GM21528 (cell line): ENCODE measurements around the gene WIPF3.

Experiments
- ATAC-seq: cut with Tn5 transposase; IDR thresholded peaks from one replicate; pipeline ENCODE4 v1.9.1; 2021; ENCODE audit warnings: mild to moderate bottlenecking, moderate library complexity; ENCODE audit not compliant: unreplicated experiment, low FRiP score

WIPF3 gene

GRCh38 chr7:29843726-29844125 lies 37.4 kb downstream of the WIPF3 start:
- no peak for ATAC-seq

GRCh38 chr7:29844559-29844958 lies 38.3 kb downstream of the WIPF3 start:
- ATAC-seq: no peak

- ATAC-seq: no peak
These were observed 41.2 kb downstream of the WIPF3 start for GRCh38 chr7:29847496-29847895.

GRCh38 chr7:29847916-29848315 lies 41.6 kb downstream of the WIPF3 start:
- no peak for ATAC-seq

GRCh38 chr7:29848941-29849340 lies 42.6 kb downstream of the WIPF3 start:
- ATAC-seq: no peak

- ATAC-seq: no peak
These were observed 45.2 kb downstream of the WIPF3 start for GRCh38 chr7:29851487-29851886.

- ATAC-seq: no peak
These were observed 46.1 kb downstream of the WIPF3 start for GRCh38 chr7:29852457-29852856.

- no peak for ATAC-seq
These were observed 46.8 kb downstream of the WIPF3 start for GRCh38 chr7:29853072-29853471.

- ATAC-seq: no peak
These were observed 47.5 kb downstream of the WIPF3 start for GRCh38 chr7:29853789-29854188.

- ATAC-seq: no peak
These were observed 48.1 kb downstream of the WIPF3 start for GRCh38 chr7:29854257-29854938.

- ATAC-seq: no peak
These were observed 51.3 kb downstream of the WIPF3 start for GRCh38 chr7:29857654-29858053.

GRCh38 chr7:29858191-29858951 lies 52.1 kb downstream of the WIPF3 start:
- no peak for ATAC-seq

GRCh38 chr7:29859104-29859503 lies 52.8 kb downstream of the WIPF3 start:
- ATAC-seq: no peak

- no peak for ATAC-seq
These were observed 53.3 kb downstream of the WIPF3 start for GRCh38 chr7:29859524-29860185.

- no peak for ATAC-seq
These were observed 53.9 kb downstream of the WIPF3 start for GRCh38 chr7:29860186-29860585.

GRCh38 chr7:29861884-29862283 lies 55.6 kb downstream of the WIPF3 start:
- no peak for ATAC-seq

- ATAC-seq: no peak
These were observed 58.3 kb downstream of the WIPF3 start for GRCh38 chr7:29864656-29865055.

GRCh38 chr7:29865526-29865925 lies 59.2 kb downstream of the WIPF3 start:
- ATAC-seq: no peak

- no peak for ATAC-seq
These were observed 60.2 kb downstream of the WIPF3 start for GRCh38 chr7:29866490-29866930.

GRCh38 chr7:29871787-29872398 lies 65.6 kb downstream of the WIPF3 start:
- no peak for ATAC-seq

- ATAC-seq: no peak
These were observed 67.5 kb downstream of the WIPF3 start for GRCh38 chr7:29873644-29874294.
